Measurements from ENCODE around the gene INSYN2B. TPM values are rescaled to one million over a fixed set of nuclear protein-coding genes. Genes with fewer than 3 reads are reported as not detected.

Gene INSYN2B
- total RNA-seq, 1 donor from 2014 or later, result not detected

GRCh38 chr5:169906745-169907649 lies 73.3 kb downstream of the INSYN2B start:
- TF ChIP-seq CTCF (IDR thresholded peaks at IDR 0.05; ENCODE audit: partially characterized antibody, unreplicated experiment), result no peak
- Mint-ChIP-seq H3K27ac (ENCODE audit: unreplicated experiment) (no peak overlapping the region), H3K4me1 (ENCODE audit: low read depth, unreplicated experiment) (peaks cover 19% of the 10 kb centered on the region), H3K27me3 (ENCODE audit: unreplicated experiment) (peaks cover 3% of the 10 kb centered on the region), H3K9me3 (ENCODE audit: unreplicated experiment) (peaks cover 7% of the 10 kb centered on the region), H3K4me3 (ENCODE audit: unreplicated experiment) (no peak overlapping the region), H3K36me3 (ENCODE audit: unreplicated experiment) (no peaks in the 10 kb centered on the region)
- DNase-seq, result no peak

- H3K9me3 Mint-ChIP-seq (ENCODE audit: unreplicated experiment), result peaks cover 5% of the 10 kb centered on the region
- H3K36me3 Mint-ChIP-seq (ENCODE audit: unreplicated experiment), result no peaks in the 10 kb centered on the region
- peaks cover 5% of the 10 kb centered on the region for H3K27me3 Mint-ChIP-seq (ENCODE audit: unreplicated experiment)
- no peak for TF ChIP-seq CTCF (IDR thresholded peaks at IDR 0.05; ENCODE audit: partially characterized antibody, unreplicated experiment)
- no peak overlapping the region for H3K27ac Mint-ChIP-seq (ENCODE audit: unreplicated experiment)
- peaks cover 10% of the 10 kb centered on the region for H3K4me1 Mint-ChIP-seq (ENCODE audit: low read depth, unreplicated experiment)
- H3K4me3 Mint-ChIP-seq (ENCODE audit: unreplicated experiment), result no peak overlapping the region
- DNase-seq, result no peak
Measured at GRCh38 chr5:169905017-169905416, 75.3 kb downstream of the INSYN2B start.

- Mint-ChIP-seq H3K27me3 (ENCODE audit: unreplicated experiment) (peaks cover 3% of the 10 kb centered on the region), H3K36me3 (ENCODE audit: unreplicated experiment) (no peaks in the 10 kb centered on the region), H3K27ac (ENCODE audit: unreplicated experiment) (no peak overlapping the region), H3K9me3 (ENCODE audit: unreplicated experiment) (peaks cover 5% of the 10 kb centered on the region), H3K4me3 (ENCODE audit: unreplicated experiment) (no peak overlapping the region), H3K4me1 (ENCODE audit: low read depth, unreplicated experiment) (peaks cover 5% of the 10 kb centered on the region)
- no peak for TF ChIP-seq CTCF (IDR thresholded peaks at IDR 0.05; ENCODE audit: partially characterized antibody, unreplicated experiment)
- no peak for DNase-seq
Measured at GRCh38 chr5:169904508-169904907, 75.8 kb downstream of the INSYN2B start.

GRCh38 chr5:169904059-169904458 lies 76.2 kb downstream of the INSYN2B start:
- no peak overlapping the region for H3K4me3 Mint-ChIP-seq (ENCODE audit: unreplicated experiment)
- TF ChIP-seq CTCF (IDR thresholded peaks at IDR 0.05; ENCODE audit: partially characterized antibody, unreplicated experiment), result no peak
- DNase-seq, result no peak

GRCh38 chr5:169901896-169902295 lies 78.4 kb downstream of the INSYN2B start:
- Mint-ChIP-seq H3K27me3 (ENCODE audit: unreplicated experiment) (peaks cover 5% of the 10 kb centered on the region), H3K9me3 (ENCODE audit: unreplicated experiment) (peaks cover 4% of the 10 kb centered on the region), H3K4me1 (ENCODE audit: low read depth, unreplicated experiment) (no peaks in the 10 kb centered on the region), H3K36me3 (ENCODE audit: unreplicated experiment) (no peaks in the 10 kb centered on the region), H3K4me3 (ENCODE audit: unreplicated experiment) (no peak overlapping the region), H3K27ac (ENCODE audit: unreplicated experiment) (no peak overlapping the region)
- no peak for TF ChIP-seq CTCF (IDR thresholded peaks at IDR 0.05; ENCODE audit: partially characterized antibody, unreplicated experiment)
- DNase-seq, result no peak

More at GRCh38 chr5:169904059-169904458, 76.2 kb downstream of the INSYN2B start:
- H3K27me3 Mint-ChIP-seq (ENCODE audit: unreplicated experiment), result peaks cover 3% of the 10 kb centered on the region
- H3K4me1 Mint-ChIP-seq (ENCODE audit: low read depth, unreplicated experiment), result peaks cover 4% of the 10 kb centered on the region
- H3K36me3 Mint-ChIP-seq (ENCODE audit: unreplicated experiment), result no peaks in the 10 kb centered on the region
- H3K9me3 Mint-ChIP-seq (ENCODE audit: unreplicated experiment), result peaks cover 5% of the 10 kb centered on the region
- no peak overlapping the region for H3K27ac Mint-ChIP-seq (ENCODE audit: unreplicated experiment)

Measured in glutamatergic neuron (in vitro differentiated cells).